22Rv1 (cell line): Measurements from ENCODE around the gene AKIRIN2.

Experiments
- H3K27ac ChIP-seq: fragments of 450-650 bp; 2 replicates; pipeline ENCODE4 v1.5.1; 2017
- ZFX ChIP-seq: fragments of 450-650 bp; IDR thresholded peaks from 2 replicates; pipeline ENCODE4 v1.6.1; 2017; ENCODE audit warnings: antibody characterized with exemption, borderline replicate concordance
- TF ChIP-seq, protein P1 (sequence below): fragments of 450-650 bp; IDR thresholded peaks from 2 replicates; pipeline ENCODE4 v1.5.1; 2017; ENCODE audit warnings: mild to moderate bottlenecking

The AKIRIN2 gene

DNA sequence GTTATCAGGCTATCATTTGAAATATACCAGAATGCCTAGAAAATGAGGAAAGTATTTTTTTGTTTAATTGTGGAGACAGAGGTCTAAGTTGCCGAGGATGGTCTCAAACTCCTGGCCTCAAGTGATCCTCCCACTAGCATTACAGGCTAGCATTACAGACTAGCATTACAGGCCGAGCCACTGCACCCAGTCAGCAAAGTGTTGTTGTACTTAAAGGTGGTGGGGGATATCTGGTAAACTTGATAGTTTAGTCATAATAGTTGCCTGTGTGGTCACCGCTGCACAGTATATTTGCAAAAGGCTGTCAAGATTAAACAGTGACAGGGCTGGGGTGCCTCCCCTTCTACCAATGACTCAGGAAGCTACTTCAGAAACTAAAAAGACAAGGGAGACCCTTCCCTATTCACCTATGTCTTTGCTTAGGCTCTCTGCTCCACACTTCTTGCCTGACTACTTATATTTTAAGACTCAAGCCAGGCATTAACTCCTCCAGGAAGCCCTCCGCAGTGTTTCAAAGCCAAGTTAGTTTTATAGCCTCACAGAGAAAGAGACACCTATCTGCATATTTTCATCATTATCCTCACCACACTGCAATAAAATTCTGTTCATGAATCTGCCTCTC, 3.1 kb upstream of the AKIRIN2 start:
- H3K27ac ChIP-seq, result no peak overlapping the region
- TF ChIP-seq, protein P1, sequence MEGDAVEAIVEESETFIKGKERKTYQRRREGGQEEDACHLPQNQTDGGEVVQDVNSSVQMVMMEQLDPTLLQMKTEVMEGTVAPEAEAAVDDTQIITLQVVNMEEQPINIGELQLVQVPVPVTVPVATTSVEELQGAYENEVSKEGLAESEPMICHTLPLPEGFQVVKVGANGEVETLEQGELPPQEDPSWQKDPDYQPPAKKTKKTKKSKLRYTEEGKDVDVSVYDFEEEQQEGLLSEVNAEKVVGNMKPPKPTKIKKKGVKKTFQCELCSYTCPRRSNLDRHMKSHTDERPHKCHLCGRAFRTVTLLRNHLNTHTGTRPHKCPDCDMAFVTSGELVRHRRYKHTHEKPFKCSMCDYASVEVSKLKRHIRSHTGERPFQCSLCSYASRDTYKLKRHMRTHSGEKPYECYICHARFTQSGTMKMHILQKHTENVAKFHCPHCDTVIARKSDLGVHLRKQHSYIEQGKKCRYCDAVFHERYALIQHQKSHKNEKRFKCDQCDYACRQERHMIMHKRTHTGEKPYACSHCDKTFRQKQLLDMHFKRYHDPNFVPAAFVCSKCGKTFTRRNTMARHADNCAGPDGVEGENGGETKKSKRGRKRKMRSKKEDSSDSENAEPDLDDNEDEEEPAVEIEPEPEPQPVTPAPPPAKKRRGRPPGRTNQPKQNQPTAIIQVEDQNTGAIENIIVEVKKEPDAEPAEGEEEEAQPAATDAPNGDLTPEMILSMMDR, result no peak
- no peak for TF ChIP-seq ZFX

DNA sequence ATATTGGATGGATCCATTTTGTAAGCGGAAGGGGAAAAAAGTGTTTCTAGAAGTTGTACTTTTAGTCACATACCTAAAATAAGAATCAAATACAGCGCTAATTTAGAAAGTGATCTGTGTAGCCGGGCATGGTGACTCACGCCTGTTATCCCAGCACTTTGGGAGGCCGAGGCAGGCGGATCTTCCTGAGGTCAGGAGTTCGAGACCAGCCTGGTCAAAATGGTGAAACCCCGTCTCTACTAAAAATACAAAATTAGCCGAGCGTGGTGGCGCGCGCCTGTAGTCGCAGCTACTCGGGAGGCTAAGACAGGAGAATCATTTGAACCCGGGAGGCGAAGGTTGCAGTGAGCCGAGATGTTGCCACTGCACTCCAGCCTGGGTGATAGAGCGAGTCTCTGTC, 1.0 kb upstream of the AKIRIN2 start:
- peak overlapping the region; percentile 90 for H3K27ac ChIP-seq

DNA sequence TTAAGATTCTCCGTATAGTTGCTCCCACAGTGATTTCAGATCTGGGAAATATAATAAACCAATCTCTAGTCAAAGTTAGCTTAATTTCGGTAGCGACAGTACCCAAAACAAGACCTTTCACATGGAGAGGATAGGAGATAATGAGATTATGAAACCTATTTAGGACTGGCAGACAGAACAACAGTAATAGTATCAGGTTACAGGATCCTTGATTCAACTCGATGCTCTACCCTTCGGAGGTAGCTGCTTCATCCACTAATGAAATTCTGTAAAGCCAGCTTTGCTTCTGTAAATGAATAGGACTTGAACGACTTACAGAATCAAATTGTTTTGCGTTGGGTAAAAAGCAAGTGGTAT, 534 bp upstream of the AKIRIN2 start:
- TF ChIP-seq ZFX, result no peak
- TF ChIP-seq, protein P1, result no peak
- peak overlapping the region; percentile 90 for H3K27ac ChIP-seq

DNA sequence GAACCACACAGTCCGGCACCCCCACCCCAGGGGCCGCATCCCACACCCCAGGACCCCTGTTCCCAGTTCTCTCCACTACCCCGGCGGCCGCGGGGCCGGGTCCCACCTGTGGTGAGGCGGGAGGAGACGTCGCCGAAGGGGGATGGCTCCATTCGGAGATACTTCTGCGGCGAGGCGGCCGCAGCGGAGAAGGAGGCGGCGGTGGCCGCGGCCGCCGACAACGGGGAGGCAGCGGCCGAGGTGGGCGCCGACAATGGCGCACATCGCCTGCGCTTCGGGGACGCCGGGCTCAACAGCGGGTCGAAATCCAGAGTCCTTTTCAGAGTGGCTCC, 723 bp downstream of the AKIRIN2 start:
- TF ChIP-seq, protein P1, result no peak
- no peak for TF ChIP-seq ZFX
- H3K27ac ChIP-seq, result peak overlapping the region; percentile 90

DNA sequence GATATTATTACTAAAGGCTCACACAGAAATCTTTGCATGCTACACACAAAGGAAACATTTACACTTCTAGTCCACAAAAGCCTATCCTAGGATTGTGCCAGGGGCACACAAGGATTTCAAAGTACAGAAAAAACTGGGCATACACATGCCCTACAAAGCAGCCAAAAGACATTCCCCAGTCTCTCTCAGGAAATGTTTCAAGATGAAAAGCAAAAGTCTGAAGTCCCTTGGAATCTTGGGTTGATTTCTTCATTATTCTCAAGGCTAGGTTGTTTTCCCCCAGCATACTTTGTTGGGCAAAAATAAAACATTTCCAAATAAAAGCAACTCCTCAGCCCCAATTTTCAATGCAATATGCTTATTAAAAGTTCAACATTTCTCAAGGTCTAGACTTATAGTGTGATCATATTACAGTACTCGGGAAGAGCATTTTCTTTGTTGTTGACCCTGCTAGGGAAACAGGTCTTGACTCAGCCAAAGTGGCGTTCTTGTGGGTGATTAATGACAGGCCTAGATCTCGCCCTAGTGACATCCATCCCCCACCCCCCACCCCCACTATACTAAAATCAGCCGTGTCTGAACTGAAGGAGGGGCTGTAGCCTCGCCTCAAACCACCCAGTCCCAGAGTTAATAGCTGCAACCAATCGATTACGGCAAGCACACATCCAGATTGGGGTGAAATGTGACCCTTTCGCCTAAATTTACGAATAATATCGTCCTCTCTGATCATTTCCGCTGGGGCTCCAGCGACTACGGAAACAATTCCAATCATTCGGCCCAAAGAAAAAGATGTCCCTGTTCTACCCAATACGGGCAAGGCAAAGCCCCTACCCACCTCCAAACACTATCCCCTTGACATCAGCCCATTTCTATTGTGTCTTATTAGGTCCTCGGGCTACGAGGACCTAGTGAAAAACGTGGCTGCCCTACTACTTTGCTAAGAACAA, 1.4 kb downstream of the AKIRIN2 start:
- H3K27ac ChIP-seq, result peak overlapping the region; percentile 90
- TF ChIP-seq, protein P1, result no peak
- TF ChIP-seq ZFX, result no peak

DNA sequence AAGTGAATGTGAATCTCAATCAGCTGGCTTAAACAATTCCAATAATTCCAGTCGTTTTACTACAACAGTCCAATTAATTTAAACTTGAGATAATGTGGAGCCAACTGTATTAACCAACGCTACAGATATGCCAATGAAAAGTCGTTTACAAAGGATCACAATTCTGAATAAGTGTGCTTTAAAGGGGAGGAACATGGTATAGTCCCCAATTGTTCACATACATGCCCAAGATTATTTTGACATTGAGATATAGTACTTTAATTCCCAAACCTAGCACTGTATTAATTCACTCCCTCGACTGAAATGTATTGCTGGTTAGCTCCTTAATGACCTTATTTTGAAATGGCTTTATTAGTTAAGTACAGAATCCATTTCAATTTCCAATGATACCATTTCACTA, 2.5 kb downstream of the AKIRIN2 start:
- no peak overlapping the region for H3K27ac ChIP-seq
- TF ChIP-seq, protein P1, result no peak
- TF ChIP-seq ZFX, result no peak

DNA sequence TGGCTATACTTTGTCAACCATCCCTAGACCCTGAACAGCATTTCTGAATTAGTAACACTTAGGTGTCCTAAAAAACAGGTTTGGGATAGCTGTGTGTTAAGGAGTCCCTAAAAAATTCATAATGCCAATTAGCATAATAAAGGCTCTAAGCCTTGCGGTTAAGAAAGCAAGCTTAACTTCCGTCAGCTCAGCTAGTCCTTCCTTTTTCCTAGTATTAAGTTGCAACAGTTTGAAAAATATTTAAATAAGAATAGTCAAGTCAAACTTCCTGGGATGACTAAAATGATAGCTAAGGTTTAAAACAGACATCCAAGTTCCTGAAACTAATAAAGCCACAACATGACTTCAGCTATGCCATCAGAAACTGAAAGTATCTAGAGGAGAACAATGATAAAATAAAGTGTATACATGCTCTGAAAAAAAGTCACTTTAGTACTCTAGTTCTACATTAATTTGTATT, 3.5 kb downstream of the AKIRIN2 start:
- TF ChIP-seq ZFX, result no peak
- TF ChIP-seq, protein P1, result no peak
- H3K27ac ChIP-seq, result no peak overlapping the region
